HepG2 (cell line): ENCODE data around the gene NKD1. TPM values are rescaled to one million over a fixed set of nuclear protein-coding genes. Genes with fewer than 3 reads are reported as not detected.

Experiments
- HDAC1 ChIP-seq: sonication (generic); formaldehyde crosslinking; IDR thresholded peaks from 2 replicates; pipeline ENCODE4 v1.5.1; 2020; ENCODE audit warnings: mild to moderate bottlenecking, missing genetic modification reagents
- MATR3 ChIP-seq: sonication (generic); formaldehyde crosslinking; IDR thresholded peaks from 2 replicates; pipeline ENCODE4 v1.4.0; 2020; ENCODE audit warnings: missing genetic modification reagents
- MTF2 ChIP-seq: sonication (generic); formaldehyde crosslinking; IDR thresholded peaks from 2 replicates; pipeline ENCODE4 v1.5.0; 2020; ENCODE audit warnings: missing genetic modification reagents, borderline replicate concordance
- PRDM10 ChIP-seq: sonication (generic); formaldehyde crosslinking; IDR thresholded peaks from 2 replicates; pipeline ENCODE4 v1.4.0; 2020; ENCODE audit warnings: low read depth, missing genetic modification reagents
- RNF2 ChIP-seq: fragments of 450-650 bp; conservative IDR thresholded peaks from 2 replicates; pipeline ENCODE4 v1.6.1; 2016; ENCODE audit warnings: low read depth
- SP5 ChIP-seq: IDR thresholded peaks from 2 replicates; pipeline ENCODE4 v1.6.1; 2016; ENCODE audit warnings: low read depth, borderline replicate concordance
- STAG1 ChIP-seq: sonication (generic); formaldehyde crosslinking; IDR thresholded peaks from 2 replicates; pipeline ENCODE4 v1.4.0; 2020; ENCODE audit warnings: missing genetic modification reagents
- ZC3H4 ChIP-seq: sonication (generic); formaldehyde crosslinking; IDR thresholded peaks from 2 replicates; pipeline ENCODE4 v1.4.0; 2020; ENCODE audit warnings: missing genetic modification reagents, borderline replicate concordance
- ZNF232 ChIP-seq: sonication (generic); formaldehyde crosslinking; IDR thresholded peaks from 2 replicates; pipeline ENCODE4 v1.4.0; 2020; ENCODE audit warnings: missing genetic modification reagents, borderline replicate concordance
- ZNF30 ChIP-seq: sonication (generic); formaldehyde crosslinking; IDR thresholded peaks from 2 replicates; pipeline ENCODE4 v1.5.0; 2020; ENCODE audit warnings: mild to moderate bottlenecking, missing genetic modification reagents
- ZNF451 ChIP-seq: sonication (generic); formaldehyde crosslinking; IDR thresholded peaks from 2 replicates; pipeline ENCODE4 v1.5.0; 2020; ENCODE audit warnings: mild to moderate bottlenecking, missing genetic modification reagents
- ZNF572 ChIP-seq: sonication (generic); formaldehyde crosslinking; IDR thresholded peaks from 2 replicates; pipeline ENCODE4 v1.5.1; 2020; ENCODE audit warnings: mild to moderate bottlenecking, missing genetic modification reagents
- ZNF580 ChIP-seq: IDR thresholded peaks from 2 replicates; pipeline ENCODE4 v1.6.1; 2016; ENCODE audit warnings: low read depth, borderline replicate concordance
- ZNF609 ChIP-seq: sonication (generic); formaldehyde crosslinking; IDR thresholded peaks from 2 replicates; pipeline ENCODE4 v1.4.0; 2020; ENCODE audit warnings: mild to moderate bottlenecking, missing genetic modification reagents, borderline replicate concordance
- ZNF614 ChIP-seq: IDR thresholded peaks from 2 replicates; pipeline ENCODE4 v1.6.1; 2018; ENCODE audit warnings: missing biosample characterization, missing genetic modification reagents, inconsistent platforms, borderline replicate concordance
- ZNF792 ChIP-seq: IDR thresholded peaks from 2 replicates; pipeline ENCODE4 v1.6.1; 2016
- polyA plus RNA-seq, 8 experiments: library from polyadenylated mRNA; depleted of rRNA in 3 of 8; stranded (reverse) in 7 of 8; unstranded in 1 of 8; fragments of >200 nt; fragmentation: Illumina TruSeq in 4 of 8; extraction: Trizol in 4 of 8; gene quantifications; 2 replicates each; pipeline versions ENCODE4 v1.2.1 to v1.2.3, GENCODE V29; 2011 to 2016; ENCODE audit warnings: low read depth in 4 of 8, missing spikeins in 1 of 8, mixed read lengths in 1 of 8; ENCODE audit not compliant: insufficient read depth in 1 of 8
- total RNA-seq, 5 experiments: library from RNA; depleted of rRNA; stranded (reverse); fragments of >200 nt; fragmentation: Illumina TruSeq; extraction: Trizol; gene quantifications; 2 replicates each; pipeline ENCODE4 v1.2.3, GENCODE V29; 2016; ENCODE audit warnings: low read depth in 1 of 5
- TF ChIP-seq, protein P1 (sequence below): sonication (generic); formaldehyde crosslinking; IDR thresholded peaks from 2 replicates; pipeline ENCODE4 v1.4.0; 2020; ENCODE audit warnings: mild to moderate bottlenecking, low read depth, missing genetic modification reagents

NKD1 gene
- total and polyA plus RNA-seq, 2 of the 13 experiments (the other 11 are each of a cell fraction or from before 2014, with no cell fraction given): 70.4 to 121 TPM

GRCh38 chr16:50547340-50548124 lies 664 bp upstream of the NKD1 start (continued):
- TF ChIP-seq ZNF580 (peak; percentile 86), ZNF451 (CRISPR knock-in tag) (no peak), RNF2 (no peak), ZNF232 (0 out of 2 replicates have a peak, but pooled peaks have one; percentile 30), MATR3 (no peak), ZNF614 (CRISPR knock-in tag) (peak; percentile 45; the same call in 1 of the 2 replicates), HDAC1 (CRISPR knock-in tag) (peak; percentile 95), MTF2 (CRISPR knock-in tag) (no peak), ZNF792 (peak; percentile 26; the same call in 1 of the 2 replicates), SP5 (no peak; the same call in 1 of the 2 replicates), PRDM10 (CRISPR knock-in tag) (peak; percentile 66; the same call in 1 of the 2 replicates), STAG1 (CRISPR knock-in tag) (peak; percentile 59), ZC3H4 (peak; percentile 93; the same call in 1 of the 2 replicates), ZNF609 (CRISPR knock-in tag) (peak; percentile 94), ZNF572 (0 out of 2 replicates have a peak, but pooled peaks have one; percentile 76), ZNF30 (CRISPR knock-in tag) (no peak)
- TF ChIP-seq, protein P1, sequence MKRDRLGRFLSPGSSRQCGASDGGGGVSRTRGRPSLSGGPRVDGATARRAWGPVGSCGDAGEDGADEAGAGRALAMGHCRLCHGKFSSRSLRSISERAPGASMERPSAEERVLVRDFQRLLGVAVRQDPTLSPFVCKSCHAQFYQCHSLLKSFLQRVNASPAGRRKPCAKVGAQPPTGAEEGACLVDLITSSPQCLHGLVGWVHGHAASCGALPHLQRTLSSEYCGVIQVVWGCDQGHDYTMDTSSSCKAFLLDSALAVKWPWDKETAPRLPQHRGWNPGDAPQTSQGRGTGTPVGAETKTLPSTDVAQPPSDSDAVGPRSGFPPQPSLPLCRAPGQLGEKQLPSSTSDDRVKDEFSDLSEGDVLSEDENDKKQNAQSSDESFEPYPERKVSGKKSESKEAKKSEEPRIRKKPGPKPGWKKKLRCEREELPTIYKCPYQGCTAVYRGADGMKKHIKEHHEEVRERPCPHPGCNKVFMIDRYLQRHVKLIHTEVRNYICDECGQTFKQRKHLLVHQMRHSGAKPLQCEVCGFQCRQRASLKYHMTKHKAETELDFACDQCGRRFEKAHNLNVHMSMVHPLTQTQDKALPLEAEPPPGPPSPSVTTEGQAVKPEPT: 0 out of 2 replicates have a peak, but pooled peaks have one; percentile 34
